Sigmoid colon (tissue), 4 donors: ENCODE data around the gene TBC1D22A.

Source experiments
- CTCF ChIP-seq, 4 experiments: fragments of 450-650 bp in 3 of 4; fragments of 200-600 bp in 1 of 4; IDR thresholded peaks; one replicate each; pipeline ENCODE4 v1.5.1; 2016 to 2019; ENCODE audit warnings: antibody characterized with exemption in 4 of 4, mild to moderate bottlenecking in 3 of 4, moderate library complexity in 2 of 4
- EP300 ChIP-seq, 4 donors: sonication (generic); formaldehyde crosslinking; IDR thresholded peaks; one replicate each; pipeline ENCODE4 v1.6.1; 2017; ENCODE audit warnings: antibody characterized with exemption in 4 of 4
- POLR2A ChIP-seq, 2 donors: fragments of 450-650 bp; IDR thresholded peaks; one replicate each; pipeline ENCODE4 v1.6.1; 2016; ENCODE audit warnings: antibody characterized with exemption in 2 of 2, mild to moderate bottlenecking in 2 of 2, moderate library complexity in 2 of 2

GRCh38 chr22:46756097-46756496 lies 6.4 kb upstream of the TBC1D22A start:
- no peak for TF ChIP-seq CTCF (IDR thresholded peaks at IDR 0.05)
- TF ChIP-seq EP300 (IDR thresholded peaks at IDR 0.05): no peak
- no peak for TF ChIP-seq POLR2A (IDR thresholded peaks at IDR 0.05)
